Progenitor cell of endocrine pancreas (in vitro differentiated cells): Measurements from ENCODE around the gene CISTR. TPM values are rescaled to one million over a fixed set of nuclear protein-coding genes. Genes with fewer than 3 reads are reported as not detected.

Experiments used
- DNase-seq: peaks from one replicate; pipeline ENCODE4 v3.0.0; 2021; ENCODE audit warnings: low spot score; ENCODE audit not compliant: unreplicated experiment
- H3K27ac Mint-ChIP-seq: 2 replicates; pipeline ENCODE4 v1.8.0; 2021; ENCODE audit warnings: mild to moderate bottlenecking, moderate library complexity, mixed read lengths
- H3K27me3 Mint-ChIP-seq: 2 replicates; pipeline ENCODE4 v1.8.0; 2021; ENCODE audit warnings: mixed read lengths
- H3K36me3 Mint-ChIP-seq: 2 replicates; pipeline ENCODE4 v1.8.0; 2022; ENCODE audit warnings: mixed read lengths; ENCODE audit not compliant: insufficient read depth
- H3K4me1 Mint-ChIP-seq: 2 replicates; pipeline ENCODE4 v1.8.0; 2021; ENCODE audit warnings: low read depth, mixed read lengths
- H3K4me3 Mint-ChIP-seq: 2 replicates; pipeline ENCODE4 v1.8.0; 2021; ENCODE audit warnings: low read depth, mild to moderate bottlenecking, moderate library complexity, mixed read lengths
- H3K9me3 Mint-ChIP-seq: 2 replicates; pipeline ENCODE4 v1.8.0; 2021; ENCODE audit warnings: low read depth, mixed read lengths
- CTCF ChIP-seq: fragments of 200-600 bp; sonication (generic); IDR thresholded peaks from one replicate; pipeline ENCODE4 v1.5.0; 2021; ENCODE audit warnings: antibody characterized with exemption, mild to moderate bottlenecking; ENCODE audit not compliant: unreplicated experiment
- total RNA-seq: library from RNA; stranded (reverse); gene quantifications from 2 replicates; pipeline ENCODE4 v1.2.1, GENCODE V29; 2021

Gene CISTR
- total RNA-seq, 1 donor from 2014 or later, result not detected

DNA sequence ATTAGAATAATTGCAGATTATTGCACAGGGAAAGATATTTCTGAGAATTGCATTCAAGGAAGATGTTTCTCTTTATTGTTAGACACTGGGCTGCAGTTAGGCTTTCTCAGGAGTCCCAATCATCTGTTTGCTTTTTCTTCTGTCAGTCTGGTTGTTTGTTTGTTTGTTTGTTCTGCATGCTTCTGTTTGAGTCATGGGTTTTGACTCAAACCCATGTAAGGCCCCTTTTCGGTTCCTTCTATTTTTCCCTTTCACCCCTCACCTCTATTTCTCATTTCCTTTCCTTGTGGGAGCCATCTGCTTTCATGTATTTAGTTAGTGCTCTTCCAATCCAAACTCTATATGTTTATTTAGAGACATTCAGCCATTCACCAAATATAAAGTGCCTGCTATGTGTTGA lies 25.1 kb upstream of the CISTR start:
- Mint-ChIP-seq H3K4me3 (no peak overlapping the region), H3K27ac (no peak overlapping the region), H3K27me3 (peaks cover 62% of the 10 kb centered on the region), H3K36me3 (no peaks in the 10 kb centered on the region), H3K9me3 (no peaks in the 10 kb centered on the region), H3K4me1 (peaks cover 3% of the 10 kb centered on the region)
- no peak for TF ChIP-seq CTCF
- DNase-seq, result no peak

GRCh38 chr12:53775478-53776145 lies 23.8 kb upstream of the CISTR start:
- Mint-ChIP-seq H3K4me1 (peaks cover 3% of the 10 kb centered on the region), H3K4me3 (no peak overlapping the region), H3K9me3 (no peaks in the 10 kb centered on the region), H3K36me3 (no peaks in the 10 kb centered on the region), H3K27ac (no peak overlapping the region), H3K27me3 (peaks cover 60% of the 10 kb centered on the region)
- TF ChIP-seq CTCF, result no peak
- no peak for DNase-seq

DNA sequence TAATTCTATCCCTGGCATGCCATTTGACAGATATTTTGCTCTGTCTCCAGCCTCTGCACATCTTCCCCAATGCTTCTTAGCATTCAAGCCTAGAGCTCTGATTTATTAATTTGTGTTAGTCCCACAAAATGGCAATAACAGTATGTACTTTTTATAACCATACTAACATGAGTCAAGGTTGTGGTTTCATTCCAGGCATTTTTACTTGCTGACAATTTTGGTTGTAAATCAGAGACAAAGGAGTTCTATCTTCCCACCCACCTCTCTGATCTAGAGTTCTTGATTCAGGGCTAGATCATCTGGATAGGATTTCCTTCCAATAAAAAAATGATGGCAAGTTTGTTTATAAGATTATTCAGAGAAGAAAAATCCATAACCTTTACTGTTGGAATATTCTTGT lies 18.5 kb upstream of the CISTR start:
- DNase-seq, result no peak
- Mint-ChIP-seq H3K4me1 (no peaks in the 10 kb centered on the region), H3K36me3 (no peaks in the 10 kb centered on the region), H3K27ac (no peak overlapping the region), H3K27me3 (peaks cover 77% of the 10 kb centered on the region), H3K4me3 (no peak overlapping the region), H3K9me3 (no peaks in the 10 kb centered on the region)
- TF ChIP-seq CTCF, result no peak

GRCh38 chr12:53768976-53769375 lies 17.2 kb upstream of the CISTR start:
- no peaks in the 10 kb centered on the region for H3K4me1 Mint-ChIP-seq
- no peak for TF ChIP-seq CTCF
- no peak overlapping the region for H3K4me3 Mint-ChIP-seq
- H3K36me3 Mint-ChIP-seq, result no peaks in the 10 kb centered on the region
- H3K27ac Mint-ChIP-seq, result no peak overlapping the region
- no peaks in the 10 kb centered on the region for H3K9me3 Mint-ChIP-seq
- H3K27me3 Mint-ChIP-seq, result peaks cover 86% of the 10 kb centered on the region
- no peak for DNase-seq

DNA sequence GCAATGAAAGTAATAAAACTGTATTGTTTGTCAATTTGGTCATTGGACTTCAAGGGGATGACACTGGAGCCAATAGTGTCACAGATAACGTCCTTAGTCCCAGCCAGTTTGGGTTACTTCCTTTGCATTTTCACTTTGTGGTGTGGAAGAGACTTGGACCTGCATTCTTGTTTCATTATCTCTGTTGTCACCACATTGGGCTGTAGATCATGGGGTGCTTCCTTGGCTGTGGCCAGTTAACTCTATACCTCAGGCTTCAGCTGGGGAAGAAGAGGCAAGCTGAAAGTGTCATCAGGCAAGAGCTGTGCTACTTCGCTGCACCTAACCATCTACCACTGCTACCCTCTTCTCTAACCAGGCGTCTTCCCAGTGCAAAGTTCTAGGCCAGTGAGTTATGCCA lies 15.1 kb upstream of the CISTR start:
- Mint-ChIP-seq H3K4me1 (no peaks in the 10 kb centered on the region), H3K4me3 (no peak overlapping the region), H3K27ac (no peak overlapping the region), H3K27me3 (peaks cover 86% of the 10 kb centered on the region), H3K9me3 (no peaks in the 10 kb centered on the region), H3K36me3 (no peaks in the 10 kb centered on the region)
- TF ChIP-seq CTCF, result no peak
- no peak for DNase-seq
